Hematopoietic multipotent progenitor cell treated with erythropoietin and hydrocortisone succinate and interleukin-3 and kit ligand, for 8 days (in vitro differentiated cells): Measurements from ENCODE around the gene PSME3IP1.
"Not testable (repeated sequence)": the region's sequence is repeated elsewhere in the genome, so short reads cannot be mapped to it uniquely, and the experiment has no call there.

Source experiments
- DNase-seq: peaks from one replicate; pipeline ENCODE4 v3.0.0-alpha.2; 2015

PSME3IP1 gene, protein sequence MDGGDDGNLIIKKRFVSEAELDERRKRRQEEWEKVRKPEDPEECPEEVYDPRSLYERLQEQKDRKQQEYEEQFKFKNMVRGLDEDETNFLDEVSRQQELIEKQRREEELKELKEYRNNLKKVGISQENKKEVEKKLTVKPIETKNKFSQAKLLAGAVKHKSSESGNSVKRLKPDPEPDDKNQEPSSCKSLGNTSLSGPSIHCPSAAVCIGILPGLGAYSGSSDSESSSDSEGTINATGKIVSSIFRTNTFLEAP

DNA sequence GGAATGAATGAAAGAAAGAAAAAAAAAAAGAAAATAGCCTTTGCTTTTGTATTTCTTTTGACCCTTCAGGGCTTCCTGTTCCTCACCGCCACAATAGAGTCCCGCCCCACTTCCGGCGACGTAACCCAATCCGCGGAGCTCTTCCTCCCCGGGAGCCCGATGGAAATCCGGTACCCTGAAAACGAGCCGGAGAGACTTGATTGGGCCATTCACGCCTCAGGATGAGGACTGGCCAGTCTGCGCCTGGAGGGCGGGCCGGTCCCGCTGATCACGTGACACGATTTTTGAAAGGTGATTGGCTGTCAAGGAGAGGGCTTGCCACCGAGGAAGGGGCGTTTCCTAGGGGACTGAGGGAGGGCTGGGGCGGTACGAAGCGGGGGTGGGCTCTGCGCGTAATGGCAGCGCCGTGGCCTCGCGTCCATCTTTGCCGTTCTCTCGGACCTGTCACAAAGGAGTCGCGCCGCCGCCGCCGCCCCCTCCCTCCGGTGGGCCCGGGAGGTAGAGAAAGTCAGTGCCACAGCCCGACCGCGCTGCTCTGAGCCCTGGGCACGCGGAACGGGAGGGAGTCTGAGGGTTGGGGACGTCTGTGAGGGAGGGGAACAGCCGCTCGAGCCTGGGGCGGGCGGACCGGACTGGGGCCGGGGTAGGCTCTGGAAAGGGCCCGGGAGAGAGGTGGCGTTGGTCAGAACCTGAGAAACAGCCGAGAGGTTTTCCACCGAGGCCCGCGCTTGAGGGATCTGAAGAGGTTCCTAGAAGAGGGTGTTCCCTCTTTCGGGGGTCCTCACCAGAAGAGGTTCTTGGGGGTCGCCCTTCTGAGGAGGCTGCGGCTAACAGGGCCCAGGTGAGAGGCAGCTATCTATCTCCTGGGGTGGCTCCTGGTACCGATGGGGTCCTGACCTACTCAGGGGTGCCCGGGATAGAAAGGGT, at the start of gene PSME3IP1, which contains the start of gene RSPRY1:
PSME3IP1 (minus strand) TSS at position 95 of the 927 bp plus-strand sequence. CDS start 12,185 bp downstream, outside the sequence.
RSPRY1 (plus strand) TSS at position 385 of the 927 bp plus-strand sequence. CDS start 18,330 bp downstream, outside the sequence.
- peak; percentile 99 for DNase-seq

DNA sequence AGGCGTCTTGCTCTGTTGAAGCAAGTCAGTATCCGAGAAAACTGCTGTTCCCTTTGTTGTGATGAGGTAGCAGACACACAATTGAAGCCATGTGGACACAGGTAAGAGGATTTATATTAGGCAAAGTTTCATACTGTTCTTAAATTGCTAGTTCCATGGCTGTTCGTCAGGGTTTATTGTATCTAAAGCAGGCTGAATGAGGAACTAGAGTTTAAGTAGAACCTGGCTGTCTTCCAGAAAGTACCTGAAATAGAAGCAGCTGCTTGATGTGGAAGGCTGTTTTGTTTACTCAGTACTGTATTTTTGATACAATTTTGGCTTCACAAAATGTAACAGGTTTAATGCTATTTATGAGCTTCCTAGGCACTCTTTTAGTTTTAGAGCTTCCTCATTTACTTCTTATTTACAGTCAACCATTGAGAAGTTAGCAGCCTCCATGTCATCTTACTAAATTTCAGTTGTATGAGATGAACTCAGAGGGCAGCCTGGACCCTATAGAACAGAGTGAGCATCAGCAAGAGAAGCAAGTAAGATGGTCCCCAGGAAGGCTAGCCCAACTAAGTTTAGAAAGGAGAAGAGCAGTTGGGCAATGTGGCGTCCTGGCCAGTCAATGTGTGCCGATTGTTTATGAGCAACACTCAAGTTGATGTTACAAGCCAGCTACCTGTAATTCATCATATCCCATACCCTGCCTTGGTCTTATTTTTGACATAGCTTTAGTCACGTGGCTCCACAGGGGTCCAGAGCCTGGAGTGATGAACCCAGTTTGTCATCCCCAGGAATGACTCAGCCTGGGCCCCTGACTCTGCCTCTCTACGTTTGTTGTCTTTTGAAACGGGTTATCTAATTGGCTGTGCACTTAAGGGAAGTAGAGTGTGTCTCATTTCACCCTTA, 49.5 kb upstream of the PSME3IP1 start:
- DNase-seq: no peak

DNA sequence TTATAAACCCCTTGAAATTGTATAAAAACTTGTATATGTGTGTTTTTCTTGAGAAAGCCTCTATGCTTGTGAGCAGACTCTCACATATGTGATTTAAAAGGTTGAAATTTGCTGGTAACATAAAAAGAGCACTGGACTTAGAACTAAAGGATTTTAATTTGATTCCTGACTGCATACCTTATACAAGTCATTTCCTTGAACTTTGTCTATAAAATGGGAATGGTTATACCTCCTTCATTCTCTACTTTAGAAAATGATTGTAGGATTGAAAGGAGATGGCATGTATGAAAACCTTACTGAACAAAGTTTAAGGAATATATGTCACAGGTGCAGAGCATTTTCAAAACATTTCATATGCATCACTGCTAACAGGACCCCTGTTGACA, 48.9 kb upstream of the PSME3IP1 start:
- DNase-seq: no peak

DNA sequence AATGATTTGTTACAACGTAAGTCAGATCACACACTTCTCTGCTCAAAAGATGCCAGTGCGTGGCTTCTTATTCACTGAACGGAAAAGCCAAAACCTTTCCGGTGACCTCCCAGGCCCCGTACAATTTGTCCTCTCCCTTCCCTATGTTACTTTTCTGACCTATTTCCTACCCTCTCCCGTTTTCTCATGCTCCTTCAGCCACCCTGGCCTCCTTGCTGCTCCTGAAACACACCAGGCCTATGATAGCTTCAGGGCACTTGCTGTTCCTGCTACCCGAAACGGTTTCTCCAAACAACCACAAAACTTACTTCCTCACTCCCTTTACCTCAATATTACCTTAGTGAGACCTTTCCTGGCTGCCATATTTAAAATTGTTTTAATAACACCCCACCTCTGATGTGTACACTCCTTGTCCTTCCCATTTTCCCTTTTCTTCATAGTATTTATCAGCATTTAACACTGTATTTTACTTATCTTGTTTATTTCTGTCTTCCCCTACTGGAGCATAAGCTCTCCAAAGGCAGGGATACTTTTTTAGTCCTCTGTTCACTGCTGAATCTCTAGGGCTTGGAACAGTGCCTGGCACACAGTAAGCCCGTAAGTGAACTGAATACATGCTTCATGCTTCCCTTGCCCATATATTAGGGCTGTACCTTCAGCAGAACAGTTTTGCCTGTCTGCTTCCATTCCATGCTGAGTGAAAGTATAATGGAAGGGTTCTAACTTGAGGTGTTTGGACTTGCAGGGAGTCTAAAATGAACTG, 48.3 kb upstream of the PSME3IP1 start:
- DNase-seq: no peak

DNA sequence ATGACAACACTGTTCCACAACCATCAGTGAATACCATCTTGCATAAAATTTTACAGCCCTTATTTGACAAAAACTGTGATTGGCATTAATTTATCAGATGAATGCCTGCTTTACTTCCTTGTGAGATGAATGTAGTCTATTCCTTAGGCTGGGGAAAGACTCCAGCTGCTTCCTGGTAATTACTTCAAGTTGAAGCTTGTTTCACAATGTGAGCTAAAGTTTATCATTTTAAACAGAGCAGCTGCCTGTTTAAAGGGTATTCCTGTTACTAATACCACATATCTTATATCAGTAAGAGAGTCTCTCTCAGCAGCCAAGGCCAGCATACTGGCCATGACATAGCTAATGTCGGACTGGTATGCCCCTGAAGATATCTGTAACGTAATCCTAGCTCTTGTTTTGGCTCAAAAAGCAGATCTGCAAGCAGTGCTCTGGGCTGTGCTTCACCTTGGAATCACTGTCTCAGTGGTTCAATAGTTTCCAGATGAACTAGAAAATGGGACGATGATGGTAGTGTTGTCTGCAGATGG, 46.0 kb upstream of the PSME3IP1 start:
- no peak for DNase-seq

DNA sequence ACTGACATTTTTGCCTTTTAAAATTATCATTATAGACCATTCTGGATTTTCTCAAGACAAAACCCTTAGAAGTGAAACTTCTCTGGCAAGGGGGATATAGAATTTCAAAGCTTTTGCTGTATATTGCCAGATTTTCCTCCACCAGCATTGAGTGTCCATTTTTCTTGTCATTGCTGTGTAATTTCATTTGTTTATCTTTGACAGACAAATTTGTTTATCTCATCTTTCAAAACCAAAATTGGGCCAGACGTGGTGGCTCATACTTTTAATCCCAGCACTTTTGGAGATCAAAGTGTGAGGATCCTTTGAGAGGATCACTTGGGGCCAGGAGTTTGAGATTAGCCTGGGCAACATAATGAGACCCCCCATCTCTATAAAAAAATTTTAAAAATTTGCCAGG, 43.2 kb upstream of the PSME3IP1 start:
- DNase-seq: no peak

DNA sequence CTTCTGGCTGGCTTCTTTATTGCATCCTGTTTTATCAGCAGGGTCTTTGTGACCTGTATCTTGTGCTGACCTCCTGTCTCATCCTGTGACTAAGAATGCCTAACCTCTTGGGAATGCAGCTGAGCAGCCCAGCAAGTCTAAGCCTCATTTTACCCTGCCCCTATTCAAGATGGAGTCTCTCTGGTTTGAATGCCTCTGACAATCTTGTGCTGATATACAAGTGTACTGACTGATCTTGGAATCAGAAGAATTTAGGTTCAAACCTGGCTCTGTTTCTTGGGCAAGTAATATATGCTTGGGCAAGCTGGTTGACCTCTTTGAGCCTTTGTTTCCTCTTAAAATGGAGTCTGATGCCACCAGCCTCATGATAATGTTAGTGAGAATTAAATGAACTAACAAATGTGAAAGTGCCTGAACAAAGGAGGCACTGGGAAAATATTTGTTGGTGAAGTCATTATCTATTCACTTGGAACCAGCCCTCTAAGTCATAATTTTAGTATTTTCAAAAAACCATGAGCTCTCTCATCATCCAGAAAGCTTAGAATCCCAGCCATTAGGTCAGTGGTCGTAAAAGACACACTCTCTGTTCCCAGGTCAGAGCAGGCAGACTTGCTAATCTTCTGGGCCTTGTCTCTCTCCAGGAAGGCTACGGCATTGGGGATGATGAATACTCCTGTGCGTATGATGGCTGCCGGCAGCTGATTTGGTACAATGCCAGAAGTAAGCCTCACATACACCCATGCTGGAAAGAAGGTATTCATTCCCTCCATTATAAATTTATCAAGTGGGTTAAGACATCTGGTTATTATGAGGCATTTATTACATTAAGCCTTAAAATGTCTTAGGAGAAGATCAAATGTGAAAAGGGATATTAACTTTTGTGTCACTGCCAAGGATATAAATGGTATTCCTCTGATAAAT, 41.1 kb upstream of the PSME3IP1 start:
- no peak for DNase-seq

DNA sequence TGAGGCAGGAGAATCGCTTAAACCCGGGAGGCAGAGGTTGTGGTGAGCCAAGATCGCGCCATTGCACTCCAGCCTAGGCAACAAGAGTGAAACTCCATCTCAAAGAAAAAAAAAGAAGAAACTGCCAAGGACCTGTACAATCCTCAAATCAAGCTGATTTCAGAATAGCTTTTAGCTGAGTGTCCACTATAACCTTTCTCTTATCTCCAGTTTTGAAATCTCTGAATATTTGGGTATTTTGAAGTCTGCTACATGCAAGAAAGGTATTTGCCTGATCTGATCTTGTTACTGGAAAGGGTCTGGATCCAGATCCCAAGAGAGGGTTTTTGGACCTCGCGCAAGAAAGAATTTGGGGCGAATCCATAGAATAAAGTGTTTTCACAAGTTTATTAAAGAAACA, 40.1 kb upstream of the PSME3IP1 start:
- DNase-seq: no peak

DNA sequence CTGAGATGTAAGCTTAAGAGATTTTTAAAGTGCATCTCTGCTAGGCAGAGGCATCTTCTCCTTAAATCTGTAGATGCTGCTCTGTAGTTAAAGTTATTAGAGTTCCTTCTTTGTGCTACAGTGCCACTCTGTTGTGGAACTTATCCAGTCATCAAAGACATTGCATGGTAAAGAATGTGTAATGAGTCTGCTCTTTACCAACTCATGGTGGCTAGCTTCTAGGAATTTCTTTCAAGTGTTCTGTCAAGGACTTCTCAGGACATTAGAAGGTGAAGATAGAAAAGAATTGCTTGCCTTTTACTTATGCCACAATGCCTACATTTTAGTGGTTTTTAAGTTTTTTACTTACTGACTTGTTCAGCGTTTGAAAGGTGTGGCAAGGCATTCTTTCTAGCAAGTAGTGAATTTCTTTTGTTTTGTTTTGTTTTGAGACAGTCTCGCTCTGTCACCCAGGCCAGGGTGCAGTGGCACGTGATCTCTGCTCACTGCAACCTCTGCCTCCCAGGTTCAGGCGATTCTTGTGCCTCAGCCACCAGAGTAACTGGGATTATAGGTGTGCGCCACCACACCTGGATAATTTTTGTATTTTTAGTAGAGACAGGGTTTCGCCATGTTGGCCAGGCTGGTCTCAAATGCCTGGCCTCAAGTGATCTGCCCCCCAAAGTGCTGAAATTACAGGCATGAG, 39.0 kb upstream of the PSME3IP1 start:
- DNase-seq: no peak

DNA sequence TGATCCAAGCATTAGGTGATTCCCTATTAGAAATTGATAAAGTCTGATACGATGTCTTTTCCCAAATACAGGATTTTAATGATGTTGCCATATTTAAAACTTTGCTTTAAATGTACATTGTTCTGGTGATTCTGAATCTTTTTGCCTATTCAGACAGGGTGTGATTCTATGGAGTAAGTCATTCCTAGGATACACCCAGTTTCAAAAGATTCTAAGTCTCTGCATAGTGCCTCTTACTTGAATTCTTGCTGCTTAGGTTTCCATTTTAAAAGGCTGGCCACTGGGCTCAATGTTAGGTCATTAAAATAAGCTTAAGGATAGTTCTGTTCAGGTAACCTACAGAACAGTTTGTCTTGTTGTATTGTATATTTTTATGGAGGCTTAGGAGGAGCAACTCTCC, 37.2 kb upstream of the PSME3IP1 start:
- no peak for DNase-seq

DNA sequence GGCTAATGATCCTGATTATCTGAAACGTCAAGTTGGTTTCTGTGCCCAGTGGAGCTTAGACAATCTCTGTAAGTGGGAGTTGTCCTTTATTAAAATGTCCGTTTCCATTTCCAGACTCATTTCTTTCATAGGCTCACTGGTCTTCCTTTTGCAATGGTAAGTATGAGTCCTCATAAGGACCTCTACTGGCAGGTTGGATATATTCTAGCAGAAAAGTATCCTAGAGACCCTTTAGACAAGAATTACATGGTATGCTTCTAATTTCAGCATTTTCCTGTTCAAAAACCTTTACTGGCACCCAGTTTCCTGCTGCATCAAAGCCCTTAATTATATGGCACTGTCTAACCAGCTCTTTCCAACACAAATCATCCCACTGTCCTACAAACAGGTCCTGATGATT, 31.1 kb upstream of the PSME3IP1 start:
- no peak for DNase-seq

DNA sequence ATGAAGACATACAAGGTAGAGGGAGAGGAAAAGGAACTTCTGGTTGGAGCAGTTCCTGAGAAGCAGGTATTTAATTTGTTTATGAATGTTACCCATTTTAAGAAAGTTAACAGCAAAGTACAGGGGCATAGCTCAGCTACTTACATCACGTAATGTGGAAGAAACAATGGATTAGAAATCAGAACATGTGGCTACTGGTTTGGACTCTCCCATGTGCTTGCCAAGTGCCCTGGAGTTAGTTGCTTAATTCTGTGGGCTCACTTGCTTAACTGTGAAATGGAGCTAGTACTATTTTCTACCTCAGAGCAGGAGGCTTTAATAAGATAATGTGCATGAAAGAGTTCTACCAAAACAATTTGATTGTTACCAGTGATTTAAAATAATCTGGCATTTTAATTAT, 27.6 kb upstream of the PSME3IP1 start:
- no peak for DNase-seq

DNA sequence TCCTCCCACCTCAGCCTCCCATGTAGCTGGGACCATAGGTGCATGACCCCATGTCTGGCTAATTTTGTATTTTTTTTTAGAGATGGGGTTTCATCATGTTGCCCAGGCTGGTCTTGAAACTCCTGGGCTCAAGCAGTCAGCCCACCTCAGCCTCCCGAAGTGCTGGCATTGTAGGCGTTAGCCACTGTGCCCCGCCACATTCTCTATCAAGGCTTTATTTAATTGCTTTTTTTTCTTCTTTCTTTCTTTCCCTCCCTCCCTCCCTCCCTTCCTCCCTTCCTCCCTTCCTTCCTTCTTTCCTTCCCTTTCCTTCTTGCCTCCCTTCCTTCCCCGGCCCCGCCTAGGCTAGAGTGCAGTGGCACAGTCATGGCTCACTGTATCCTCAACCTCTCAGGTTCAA, 23.9 kb upstream of the PSME3IP1 start:
- no peak for DNase-seq

DNA sequence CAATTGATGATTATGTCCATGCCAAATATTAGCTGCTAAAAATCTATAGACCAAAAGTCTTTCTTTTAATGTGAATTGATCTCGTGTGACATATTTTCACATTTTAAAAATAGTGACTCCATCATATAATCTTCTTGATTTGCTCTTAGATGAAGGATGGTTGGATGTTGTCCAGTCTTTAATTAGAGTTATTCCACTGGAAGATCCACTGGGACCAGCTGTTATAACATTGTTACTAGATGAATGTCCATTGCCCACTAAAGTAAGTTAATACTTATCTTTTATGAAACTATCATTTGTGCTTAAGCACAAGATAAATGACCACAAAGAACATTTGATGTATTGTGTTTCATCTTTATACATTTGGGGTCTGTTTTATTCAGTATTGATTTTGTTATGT, 23.1 kb upstream of the PSME3IP1 start:
- DNase-seq: no peak

DNA sequence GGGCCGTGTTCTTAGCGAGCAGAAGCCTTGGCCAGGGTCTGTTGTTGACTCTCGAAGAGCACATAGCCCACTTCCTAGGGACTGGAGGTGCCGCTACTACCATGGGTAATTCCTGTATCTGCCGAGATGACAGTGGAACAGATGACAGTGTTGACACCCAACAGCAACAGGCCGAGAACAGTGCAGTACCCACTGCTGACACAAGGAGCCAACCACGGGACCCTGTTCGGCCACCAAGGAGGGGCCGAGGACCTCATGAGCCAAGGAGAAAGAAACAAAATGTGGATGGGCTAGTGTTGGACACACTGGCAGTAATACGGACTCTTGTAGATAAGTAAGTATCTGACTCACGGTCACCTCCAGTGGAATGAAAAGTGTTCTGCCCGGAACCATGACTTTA, 18.8 kb upstream of the PSME3IP1 start:
- DNase-seq: no peak

DNA sequence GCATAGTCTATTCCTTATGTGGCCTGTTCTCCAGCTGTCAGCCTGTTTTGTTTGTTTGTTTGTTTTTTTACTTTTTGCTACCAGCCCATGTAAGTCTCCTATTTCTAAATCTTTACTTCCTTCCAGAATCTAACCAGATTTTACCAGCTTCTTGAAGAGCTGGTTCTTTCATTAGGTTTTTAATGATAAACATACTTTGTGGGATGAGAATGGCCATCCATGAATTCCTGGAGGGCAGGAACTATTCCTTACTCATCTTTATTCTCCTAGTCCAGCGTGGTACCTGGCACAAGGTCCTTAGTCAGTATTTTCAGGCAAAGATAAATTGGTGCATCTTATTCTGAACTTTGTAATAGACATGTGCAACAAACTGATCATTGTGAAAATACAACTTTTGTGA, 17.6 kb upstream of the PSME3IP1 start:
- no peak for DNase-seq

DNA sequence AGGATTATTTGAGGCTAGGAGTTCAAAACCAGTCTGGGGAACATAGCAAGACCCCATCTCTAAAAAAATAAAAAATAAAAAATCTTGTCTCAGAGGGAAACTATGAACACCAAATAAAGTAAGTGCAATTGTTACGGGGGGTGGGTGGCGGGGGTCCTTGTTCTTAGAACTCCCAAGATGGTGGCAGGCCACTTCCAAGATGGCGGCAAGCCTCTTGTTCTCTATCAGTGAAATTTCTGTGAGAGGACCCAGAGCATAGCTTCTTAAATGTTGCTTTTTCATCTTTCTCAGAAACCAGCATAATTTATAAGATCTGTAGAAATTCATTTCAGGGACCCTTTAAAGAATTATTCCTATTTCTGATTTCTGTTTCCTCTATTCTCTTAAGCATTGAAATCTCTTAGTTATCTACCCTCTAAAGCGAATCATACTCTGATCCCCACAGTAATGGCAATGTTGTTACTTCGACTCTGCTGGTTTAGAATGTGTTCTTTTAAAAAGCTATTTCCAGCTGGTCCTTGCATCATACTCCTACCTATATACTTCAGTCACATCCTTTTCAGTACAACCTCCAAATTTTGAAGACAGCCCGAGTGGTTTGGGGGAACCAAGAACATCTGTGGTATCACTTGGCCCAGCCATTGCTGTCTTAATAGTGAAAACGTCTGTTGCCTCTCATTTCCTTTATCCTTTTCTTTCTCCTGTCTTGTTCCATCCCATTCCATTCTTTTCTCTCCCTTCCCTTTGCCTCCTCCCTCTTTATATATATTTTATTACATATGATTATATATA, 16.5 kb upstream of the PSME3IP1 start:
- DNase-seq: no peak

DNA sequence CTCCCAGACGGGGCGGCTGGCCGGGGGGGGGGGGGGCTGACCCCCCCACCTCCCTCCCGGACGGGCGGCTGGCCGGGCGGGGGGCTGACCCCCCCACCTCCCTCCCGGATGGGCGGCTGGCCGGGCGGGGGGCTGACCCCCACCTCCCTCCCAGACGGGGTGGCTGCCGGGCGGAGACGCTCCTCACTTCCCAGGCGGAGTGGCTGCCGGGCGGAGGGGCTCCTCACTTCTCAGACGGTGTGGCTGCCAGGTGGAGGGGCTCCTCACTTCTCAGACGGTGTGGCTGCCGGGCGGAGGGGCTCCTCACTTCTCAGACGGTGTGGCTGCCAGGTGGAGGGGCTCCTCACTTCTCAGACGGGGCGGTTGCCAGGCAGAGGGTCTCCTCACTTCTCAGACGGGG, 15.1 kb upstream of the PSME3IP1 start:
- not testable (repeated sequence) for DNase-seq

DNA sequence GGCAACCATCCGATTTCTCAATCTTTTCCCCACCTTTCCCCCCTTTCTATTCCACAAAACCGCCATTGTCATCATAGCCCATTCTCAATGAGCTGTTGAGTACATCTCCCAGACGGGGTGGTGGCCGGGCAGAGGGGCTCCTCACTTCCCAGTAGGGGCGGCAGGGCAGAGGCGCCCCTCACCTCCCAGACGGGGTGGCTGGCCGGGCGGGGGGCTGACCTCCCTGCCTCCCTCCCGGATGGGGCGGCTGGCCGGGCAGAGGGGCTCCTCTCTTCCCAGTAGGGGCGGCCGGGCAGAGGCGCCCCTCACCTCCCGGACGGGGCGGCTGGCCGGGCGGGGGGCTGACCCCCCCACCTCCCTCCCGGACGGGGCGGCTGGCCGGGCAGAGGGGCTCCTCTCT, 14.5 kb upstream of the PSME3IP1 start:
- not testable (repeated sequence) for DNase-seq
